Measurements from ENCODE around the gene DES.
A peak's percentile ranks its signal among the peaks of the same experiment; 100 is the strongest.
"Not testable (repeated sequence)": the region's sequence is repeated elsewhere in the genome, so short reads cannot be mapped to it uniquely, and the experiment has no call there.

Gene DES

GRCh38 chr2:219399716-219400478, 18.3 kb upstream of the DES start:
- DNase-seq (ENCODE audit: low read depth in 2 of 2) = no peak

DNA sequence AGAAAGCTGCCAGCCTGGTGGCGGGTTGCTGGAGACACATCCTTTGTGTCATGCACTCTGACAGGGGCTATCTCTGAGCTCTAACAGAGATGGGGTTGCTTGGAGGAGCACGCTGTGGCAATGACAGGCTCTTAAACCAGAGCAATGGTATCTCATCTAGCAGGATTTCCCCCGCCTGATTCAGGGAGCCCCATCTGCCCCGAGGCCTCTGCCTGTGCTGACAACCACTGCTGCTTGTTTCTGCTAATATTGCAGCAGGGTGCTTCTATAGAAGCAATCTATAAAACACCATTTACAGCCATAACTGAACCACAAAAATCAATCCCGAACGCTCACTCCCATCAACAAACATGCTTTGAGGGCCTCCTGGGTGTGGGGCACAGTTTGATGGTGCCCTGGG, 17.6 kb upstream of the DES start:
- no peak for DNase-seq (ENCODE audit: low read depth in 2 of 2)

GRCh38 chr2:219401606-219402005, 16.6 kb upstream of the DES start:
- no peak for DNase-seq (ENCODE audit: low read depth in 2 of 2)

DNA sequence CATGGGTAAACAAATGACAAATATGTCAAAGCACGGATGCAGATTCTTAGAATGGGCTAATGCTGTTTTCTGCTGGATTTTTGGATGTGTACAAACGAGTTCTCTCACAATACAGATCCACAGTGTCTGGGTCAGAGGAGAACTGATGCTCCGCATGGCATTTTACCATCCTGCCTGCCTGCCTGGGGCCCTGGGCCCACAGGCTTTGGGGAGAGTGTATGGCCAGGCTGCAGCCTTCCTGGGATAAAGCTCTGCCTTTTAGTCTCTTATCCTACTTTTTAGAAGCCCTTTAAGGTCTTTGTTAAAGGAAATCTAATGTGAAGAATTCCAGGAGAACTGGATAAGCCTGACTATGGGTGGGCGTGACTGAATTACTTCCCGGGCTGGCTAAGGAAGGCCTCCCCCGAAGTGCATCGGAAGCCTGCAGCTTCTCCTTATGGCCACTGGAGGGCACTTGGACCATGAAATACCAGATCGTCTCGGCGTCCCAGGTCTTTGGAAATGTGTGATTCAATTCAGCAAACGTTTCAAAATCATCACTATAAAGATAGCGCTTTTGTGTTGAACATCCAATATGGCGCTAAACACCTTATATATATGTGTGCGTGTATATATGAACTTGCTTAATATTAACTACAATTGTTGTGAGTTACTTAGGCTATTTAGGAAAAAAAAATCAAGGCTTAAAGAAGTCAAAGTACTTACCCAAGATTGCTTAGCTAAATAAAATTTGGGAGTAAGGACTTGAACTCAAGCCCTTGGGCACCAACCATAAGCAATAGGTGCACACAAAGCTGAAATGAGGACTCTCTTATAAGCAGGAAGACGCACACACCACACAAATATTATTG, 15.3 kb upstream of the DES start:
- peak; percentile 31 to 37 for DNase-seq (ENCODE audit: low read depth in 2 of 2)

DNA sequence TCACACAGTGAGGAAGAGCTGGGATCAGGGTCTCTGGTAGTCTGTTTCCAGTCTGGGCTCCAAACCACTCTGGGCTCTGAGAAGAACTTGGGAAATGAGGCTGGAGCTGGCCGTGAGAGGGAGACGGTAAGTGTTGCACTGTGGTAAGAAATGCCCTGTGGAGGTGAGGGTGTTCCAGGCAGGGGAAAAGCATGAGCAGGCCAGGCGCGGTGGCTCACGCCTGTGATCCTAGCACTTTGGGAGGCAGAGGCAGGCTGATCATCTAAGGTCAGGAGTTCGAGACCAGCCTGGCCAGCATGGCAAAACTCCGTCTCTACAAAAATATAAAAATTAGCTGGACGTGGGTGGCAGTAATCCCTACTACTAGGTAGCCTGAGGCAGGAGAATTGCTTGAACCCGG, 14.3 kb upstream of the DES start:
- DNase-seq (ENCODE audit: low read depth in 2 of 2) = no peak

GRCh38 chr2:219404291-219404910, 13.8 kb upstream of the DES start:
- DNase-seq (ENCODE audit: low read depth in 2 of 2) = no peak

DNA sequence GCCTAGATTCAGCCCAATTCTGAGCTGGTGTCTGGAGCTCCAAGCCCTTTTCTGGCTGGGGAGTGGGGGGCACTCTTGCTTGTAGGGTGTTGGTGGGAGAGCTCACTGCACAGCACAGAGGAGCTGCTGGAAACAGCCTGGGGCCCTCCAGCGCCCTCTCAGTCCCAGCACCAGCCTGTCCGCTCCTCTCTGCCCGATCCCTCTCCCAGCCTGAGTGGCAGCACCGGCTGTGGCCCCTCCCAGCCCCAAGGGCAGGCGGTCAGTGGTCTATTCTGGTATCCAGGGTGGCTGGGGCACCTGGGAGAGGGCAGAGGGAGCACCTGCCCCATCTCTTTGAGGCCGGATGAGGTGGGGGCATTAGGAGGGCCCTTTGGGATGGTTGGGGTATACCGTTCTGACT, 13.2 kb upstream of the DES start:
- no peak for DNase-seq (ENCODE audit: low read depth in 2 of 2)

DNA sequence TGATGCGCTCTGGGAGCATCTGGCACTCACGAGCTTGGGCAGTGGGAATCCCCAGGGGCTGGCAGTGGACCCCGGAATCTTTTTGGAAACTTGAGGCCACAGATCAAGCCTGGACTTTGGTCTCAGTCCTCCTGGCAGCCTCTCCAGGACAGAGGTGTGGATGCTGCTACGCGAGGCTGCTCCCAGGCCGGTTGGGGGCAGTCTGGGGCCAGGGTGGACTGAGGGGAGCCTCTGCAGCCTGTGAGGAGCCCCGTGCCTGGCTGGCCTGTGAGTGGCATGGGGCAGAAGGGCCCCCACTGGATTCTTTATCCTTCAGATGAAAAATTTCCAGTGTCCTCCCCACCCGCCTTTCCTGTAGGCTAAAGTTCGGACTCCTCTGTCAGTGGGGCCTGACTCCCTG, 12.7 kb upstream of the DES start:
- no peak for DNase-seq (ENCODE audit: low read depth in 2 of 2)

DNA sequence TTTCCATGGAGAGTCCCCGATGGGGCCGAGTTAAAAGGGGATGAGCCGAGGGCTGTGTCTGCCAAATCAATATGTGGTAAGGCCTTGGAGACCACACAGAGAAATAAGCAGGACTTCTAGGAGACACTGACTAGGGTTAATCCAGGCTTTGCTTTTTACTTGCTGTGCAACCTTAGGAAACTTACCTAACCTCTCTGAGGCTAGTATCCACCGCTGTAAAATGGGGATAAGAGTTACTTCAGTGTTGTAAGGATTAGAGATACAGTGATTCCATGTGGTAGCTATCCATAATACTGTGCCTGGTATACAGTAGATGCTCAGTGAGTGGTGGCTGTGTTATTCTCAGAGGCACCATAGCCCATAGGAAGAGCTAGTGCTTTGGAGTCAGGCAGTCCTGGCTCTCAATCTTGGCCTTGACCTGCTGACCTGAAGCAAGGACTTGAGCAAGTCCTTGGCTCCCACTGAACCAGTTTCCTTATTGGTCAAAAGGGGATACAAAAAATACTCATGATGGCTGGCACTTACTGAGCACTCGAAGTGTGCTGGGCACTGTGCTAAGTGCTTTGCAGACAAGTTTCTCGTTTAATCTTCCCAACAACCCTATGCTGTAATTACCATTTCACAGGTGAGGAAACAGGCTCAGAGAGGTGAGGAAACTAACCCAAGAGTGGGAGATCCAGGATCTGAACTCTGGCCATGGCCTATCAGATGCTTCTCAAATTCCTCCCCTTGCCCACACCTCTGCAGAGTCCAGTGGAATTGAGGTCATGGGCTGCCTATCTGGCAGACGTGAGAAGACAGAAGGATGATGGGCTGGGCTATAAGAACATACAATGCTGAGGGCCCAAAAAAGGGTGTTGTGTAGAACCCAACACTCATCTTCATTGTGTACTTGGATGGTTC, 12.0 kb upstream of the DES start:
- DNase-seq (ENCODE audit: low read depth in 2 of 2) = no peak

DNA sequence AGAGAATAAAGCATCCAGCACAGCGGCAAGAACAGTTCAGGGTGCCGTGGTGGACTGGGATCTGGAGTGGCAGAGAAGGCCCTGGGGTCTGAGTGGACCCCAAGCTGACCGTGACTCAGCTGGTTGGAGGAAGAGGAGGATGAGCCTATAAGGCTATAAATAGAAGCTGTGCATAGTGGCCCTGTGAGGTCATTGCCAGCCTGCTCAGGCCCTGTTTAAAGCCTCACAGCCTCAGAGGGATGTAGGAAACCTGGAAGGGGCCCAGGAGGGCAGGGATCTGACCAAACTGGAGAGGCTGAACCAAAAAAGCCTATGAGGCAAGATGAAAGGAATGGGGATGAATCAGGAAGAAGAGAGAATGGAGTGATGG, 11.3 kb upstream of the DES start:
- DNase-seq (ENCODE audit: low read depth in 2 of 2) = no peak

DNA sequence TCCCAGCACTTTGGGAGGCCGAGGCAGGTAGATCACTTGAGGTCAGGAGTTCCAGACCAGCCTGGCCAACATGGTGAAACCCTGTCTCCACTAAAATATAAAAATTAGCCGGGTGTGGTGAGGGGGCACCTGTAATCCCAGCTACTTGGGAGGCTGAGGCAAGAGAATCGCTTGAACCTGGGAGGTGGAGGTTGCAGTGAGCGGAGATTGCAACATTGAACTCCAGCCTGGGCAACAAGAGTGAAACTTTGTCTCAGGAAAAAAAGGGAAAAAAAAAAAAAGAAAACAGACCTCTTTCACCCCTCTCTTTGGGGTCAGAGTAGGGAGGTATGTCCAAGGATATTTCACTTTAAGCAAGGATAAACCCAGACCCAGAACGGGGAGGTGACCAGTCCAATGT, 10.8 kb upstream of the DES start:
- DNase-seq (ENCODE audit: low read depth in 2 of 2) = not testable (repeated sequence)

DNA sequence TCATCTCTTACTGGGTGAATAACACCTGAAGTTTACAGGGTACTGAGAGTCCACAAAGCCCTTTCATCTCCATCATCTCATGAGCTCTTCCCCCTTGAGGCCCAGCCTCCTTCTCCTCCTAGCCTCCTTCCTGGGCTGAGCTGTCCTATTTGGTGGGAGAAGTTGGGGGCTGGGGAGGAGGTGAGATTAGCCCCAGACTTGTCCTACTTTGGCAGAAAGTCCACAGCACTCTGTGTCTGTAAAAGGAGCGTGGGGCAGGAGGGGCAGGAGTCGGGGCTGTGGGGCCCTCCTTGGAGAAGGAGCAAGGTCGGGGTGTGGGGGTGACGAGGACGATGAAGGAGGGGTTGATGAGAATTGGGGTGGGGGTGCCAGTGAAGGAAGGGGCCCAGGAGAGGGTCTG, 10.0 kb upstream of the DES start:
- no peak for DNase-seq (ENCODE audit: low read depth in 2 of 2)

DNA sequence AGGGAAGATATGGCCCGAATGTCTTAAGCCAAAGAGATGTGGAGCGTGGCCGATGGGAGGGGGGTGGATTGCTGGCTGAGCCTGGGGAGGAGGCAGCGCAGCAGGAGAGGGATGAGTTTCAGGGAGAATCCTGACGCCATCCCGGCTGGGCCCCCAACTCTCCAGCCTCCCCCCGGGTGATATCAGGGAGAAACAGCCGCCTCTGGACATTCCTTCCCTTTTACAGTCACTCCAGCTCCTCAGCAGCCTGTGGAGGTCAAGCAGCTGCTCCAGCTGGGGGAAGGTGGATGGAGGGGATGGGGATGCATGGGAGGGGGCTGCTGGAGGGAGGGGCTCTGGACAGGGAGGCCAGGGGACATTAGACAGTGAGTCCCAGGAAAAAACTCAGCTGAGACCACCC, 9.5 kb upstream of the DES start:
- DNase-seq (ENCODE audit: low read depth in 2 of 2) = no peak

GRCh38 chr2:219409619-219410018, 8.6 kb upstream of the DES start:
- DNase-seq (ENCODE audit: low read depth in 2 of 2) = no peak

- DNase-seq (ENCODE audit: low read depth in 2 of 2) = no peak
Measured at GRCh38 chr2:219410390-219410789, 7.8 kb upstream of the DES start.

DNA sequence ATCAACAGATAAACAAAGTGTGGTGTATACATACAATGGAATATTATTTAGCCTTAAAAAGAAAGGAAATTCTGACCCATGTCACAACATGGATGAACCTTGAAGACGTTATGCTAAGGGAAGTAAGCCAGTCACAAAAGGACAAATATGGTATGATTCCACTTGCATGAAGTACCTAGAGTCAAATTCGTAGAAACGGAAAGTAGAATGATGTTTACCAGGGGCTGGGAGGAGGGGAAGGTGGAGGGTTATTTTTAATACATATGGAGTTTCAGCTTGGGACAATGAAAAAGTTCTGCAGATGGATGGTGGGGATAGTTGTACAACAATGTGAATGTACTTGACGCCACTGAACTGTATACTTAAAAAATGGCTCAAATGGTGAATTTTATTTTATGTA, 3.3 kb upstream of the DES start:
- DNase-seq (ENCODE audit: low read depth in 2 of 2) = no peak

GRCh38 chr2:219415580-219416234, 2.5 kb upstream of the DES start:
- no peak for DNase-seq (ENCODE audit: low read depth in 2 of 2)

GRCh38 chr2:219416235-219416602, 2.0 kb upstream of the DES start:
- no peak for DNase-seq (ENCODE audit: low read depth in 2 of 2)

GRCh38 chr2:219416938-219417337, 1.2 kb upstream of the DES start:
- no peak for DNase-seq (ENCODE audit: low read depth in 2 of 2)

- no peak for DNase-seq (ENCODE audit: low read depth in 2 of 2)
Measured at GRCh38 chr2:219417374-219417773, 803 bp upstream of the DES start.

DNA sequence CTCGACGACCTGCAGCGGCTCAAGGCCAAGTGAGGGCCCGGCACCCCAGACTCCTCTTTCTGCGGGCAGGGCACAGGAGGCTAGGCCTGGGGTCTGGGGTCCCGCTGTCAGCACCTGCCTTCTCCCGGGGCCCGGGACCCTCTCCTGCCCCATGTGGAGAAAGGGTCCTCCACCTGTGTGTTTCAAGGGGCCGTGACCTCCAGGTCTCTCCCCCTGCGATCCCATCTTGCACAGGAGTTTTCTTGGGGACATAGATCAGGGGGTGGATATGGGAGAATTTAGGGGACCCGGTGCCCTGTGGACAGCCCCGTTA, 791 bp downstream of the DES start:
- no peak for DNase-seq (ENCODE audit: low read depth in 2 of 2)

Measured in activated CD4-positive, alpha-beta T cell treated with anti-CD3 and anti-CD28 coated beads for 24 hours (primary cell).